Transverse colon (tissue), 4 donors: ENCODE results near the gene SORL1-AS1.

Source experiments
- DNase-seq: peaks from one replicate; pipeline ENCODE4 v3.0.0-alpha.2; 2019
- H3K27ac ChIP-seq, 4 donors: fragments of 200-600 bp; sonication (generic); 2 replicates each; pipeline ENCODE4 v1.5.1; 2016 to 2018; ENCODE audit warnings: inconsistent platforms in 4 of 4
- H3K27me3 ChIP-seq: fragments of 200-600 bp; sonication (generic); 2 replicates; pipeline ENCODE4 v1.5.1; 2017; ENCODE audit warnings: inconsistent platforms
- H3K36me3 ChIP-seq, 4 donors: fragments of 200-600 bp; sonication (generic); 2 replicates each; pipeline ENCODE4 v1.5.1; 2017 to 2019; ENCODE audit warnings: inconsistent platforms in 4 of 4
- H3K4me1 ChIP-seq, 4 donors: fragments of 200-600 bp; sonication (generic); 2 replicates each; pipeline ENCODE4 v1.5.1; 2017 to 2020; ENCODE audit warnings: inconsistent platforms in 4 of 4
- H3K4me3 ChIP-seq, 4 donors: fragments of 200-600 bp; sonication (generic); 1 replicate in 1 of 4; 2 replicates in 3 of 4; pipeline versions ENCODE4 v1.5.1 to v1.6.1; 2017 to 2019; ENCODE audit warnings: inconsistent platforms in 4 of 4
- H3K9me3 ChIP-seq, 2 donors: fragments of 200-600 bp; sonication (generic); 2 replicates each; pipeline ENCODE4 v1.5.1; 2017 to 2019; ENCODE audit warnings: inconsistent platforms in 2 of 2
- EP300 ChIP-seq: sonication (generic); formaldehyde crosslinking; IDR thresholded peaks from one replicate; pipeline ENCODE4 v1.6.1; 2017; ENCODE audit warnings: antibody characterized with exemption, low read depth
- POLR2A ChIP-seq: fragments of 450-650 bp; IDR thresholded peaks from one replicate; pipeline ENCODE4 v1.6.1; 2016; ENCODE audit warnings: antibody characterized with exemption, mild to moderate bottlenecking, moderate library complexity
- POLR2AphosphoS5 ChIP-seq, 3 donors: sonication (generic); formaldehyde crosslinking; IDR thresholded peaks; one replicate each; pipeline ENCODE4 v1.6.1; 2016; ENCODE audit warnings: antibody characterized with exemption in 3 of 3
- WGBS, 2 donors: methylation state at CpG; one replicate each; pipeline ENCODE4 v1.1.5; 2018; ENCODE audit warnings: low coverage in 1 of 2; 5-methylcytosine and 5-hydroxymethylcytosine counted together
- in situ Hi-C, 4 donors: fragments of 200-750 bp; cut with MboI; loops; one replicate each; pipeline versions ENCODE4 v1.15.0 to v1.15.1; 2017; ENCODE audit warnings: low sequenced_read_pairs in 3 of 4, low pct_ligation_motif_present in 1 of 4, low pct_unique_long_range_greater_than_20kb in 1 of 4
- intact Hi-C: fragments of 100-400 bp; cut with DNase I; formaldehyde crosslinking; loops from one replicate; pipeline ENCODE4 v1.15.1; 2023; ENCODE audit warnings: low total_unique reads
- TF ChIP-seq, protein P1 (sequence below), 5 experiments: fragments of 200-600 bp in 3 of 5; fragments of 450-650 bp in 2 of 5; sonication (generic) in 3 of 5; IDR thresholded peaks; 1 replicate in 2 of 5; 2 replicates in 3 of 5; pipeline ENCODE4 v1.5.1; 2016 to 2017; ENCODE audit warnings: antibody characterized with exemption in 5 of 5, inconsistent platforms in 3 of 5, mild to moderate bottlenecking in 2 of 5, moderate library complexity in 1 of 5

SORL1-AS1 gene

DNA sequence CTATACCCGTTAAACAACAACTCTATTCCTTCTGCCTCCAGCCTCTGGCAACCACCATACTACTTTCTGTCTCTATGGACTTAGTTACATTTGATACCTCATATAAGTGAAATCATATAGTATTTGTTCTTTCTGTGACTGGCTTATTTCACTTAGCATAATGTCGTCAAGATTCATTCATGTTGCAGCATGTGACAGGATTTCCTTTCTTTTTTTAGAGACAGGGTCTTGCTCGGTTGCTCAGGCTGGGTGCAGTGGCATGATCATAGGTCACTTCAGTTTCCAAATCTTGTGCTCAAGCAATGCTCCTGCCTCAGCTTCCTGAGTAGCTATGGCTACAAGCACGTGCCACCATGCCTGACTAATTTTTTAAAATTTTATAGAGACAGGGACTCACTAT, 30.1 kb downstream of the SORL1-AS1 start:
- DNase-seq = no peak
- Histone ChIP-seq H3K27ac (no peak overlapping the region), H3K4me3 (no peak overlapping the region), H3K9me3 (no peaks in the 10 kb centered on the region), H3K36me3 (no peaks in the 10 kb centered on the region), H3K27me3 (no peaks in the 10 kb centered on the region), H3K4me1 (peaks cover under 1 to 17% (median 6%) of the 10 kb centered on the region in 4 donors)
- in situ Hi-C loops (no loop called here), intact Hi-C loops (no loop called here)
- WGBS, 2 donors = 57 to 61% methylated on average over 2 to 4 of the region's 4 CpGs
- TF ChIP-seq POLR2AphosphoS5 (IDR thresholded peaks at IDR 0.05) (no peak), EP300 (no peak), POLR2A (no peak)
- TF ChIP-seq, protein P1, sequence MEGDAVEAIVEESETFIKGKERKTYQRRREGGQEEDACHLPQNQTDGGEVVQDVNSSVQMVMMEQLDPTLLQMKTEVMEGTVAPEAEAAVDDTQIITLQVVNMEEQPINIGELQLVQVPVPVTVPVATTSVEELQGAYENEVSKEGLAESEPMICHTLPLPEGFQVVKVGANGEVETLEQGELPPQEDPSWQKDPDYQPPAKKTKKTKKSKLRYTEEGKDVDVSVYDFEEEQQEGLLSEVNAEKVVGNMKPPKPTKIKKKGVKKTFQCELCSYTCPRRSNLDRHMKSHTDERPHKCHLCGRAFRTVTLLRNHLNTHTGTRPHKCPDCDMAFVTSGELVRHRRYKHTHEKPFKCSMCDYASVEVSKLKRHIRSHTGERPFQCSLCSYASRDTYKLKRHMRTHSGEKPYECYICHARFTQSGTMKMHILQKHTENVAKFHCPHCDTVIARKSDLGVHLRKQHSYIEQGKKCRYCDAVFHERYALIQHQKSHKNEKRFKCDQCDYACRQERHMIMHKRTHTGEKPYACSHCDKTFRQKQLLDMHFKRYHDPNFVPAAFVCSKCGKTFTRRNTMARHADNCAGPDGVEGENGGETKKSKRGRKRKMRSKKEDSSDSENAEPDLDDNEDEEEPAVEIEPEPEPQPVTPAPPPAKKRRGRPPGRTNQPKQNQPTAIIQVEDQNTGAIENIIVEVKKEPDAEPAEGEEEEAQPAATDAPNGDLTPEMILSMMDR (IDR thresholded peaks at IDR 0.05) = no peak

DNA sequence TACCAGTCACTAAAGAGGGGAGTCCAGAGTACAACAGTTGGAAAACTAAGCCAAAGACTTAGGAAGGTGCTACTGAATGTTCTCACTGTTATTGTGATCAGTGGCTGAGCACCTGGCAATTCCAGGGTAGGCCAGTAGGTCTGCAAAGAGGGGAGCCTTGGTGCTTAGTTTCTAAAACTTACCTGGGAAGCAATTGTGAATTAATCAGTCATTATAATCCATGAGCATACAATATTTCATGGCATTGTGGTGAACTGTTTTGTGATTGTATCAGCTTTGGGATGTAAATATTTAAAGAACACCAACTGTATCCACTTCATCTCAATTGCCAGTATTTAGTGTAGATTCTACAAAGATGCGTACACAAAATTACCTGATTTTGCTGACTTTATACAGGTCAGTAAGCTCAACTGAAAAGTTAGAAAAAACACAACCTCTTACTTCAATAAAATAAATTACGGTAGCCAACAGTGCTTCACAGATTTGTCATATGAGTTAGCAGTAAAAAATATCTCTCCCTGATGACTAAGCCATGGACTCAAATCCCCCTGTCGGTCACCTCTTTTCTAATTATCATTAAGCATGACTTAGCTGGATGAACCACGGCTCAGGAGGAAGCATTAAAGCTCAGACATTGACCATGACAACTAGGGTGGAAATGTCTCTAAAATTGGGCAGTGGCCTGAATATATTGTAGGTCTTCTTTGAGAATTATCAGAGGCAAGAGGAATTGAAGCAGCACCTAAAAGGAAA, 31.4 kb downstream of the SORL1-AS1 start:
- Histone ChIP-seq H3K27me3 (no peaks in the 10 kb centered on the region), H3K4me1 (peaks cover 13 to 27% (median 15%) of the 10 kb centered on the region in 4 donors), H3K9me3 (no peaks in the 10 kb centered on the region), H3K27ac (no peak overlapping the region), H3K36me3 (no peaks in the 10 kb centered on the region), H3K4me3 (no peak overlapping the region)
- DNase-seq = no peak
- intact Hi-C loops (no loop called here), in situ Hi-C loops (no loop called here)
- no peak for TF ChIP-seq EP300
- TF ChIP-seq, protein P1 (IDR thresholded peaks at IDR 0.05) = no peak
- no peak for TF ChIP-seq POLR2AphosphoS5 (IDR thresholded peaks at IDR 0.05)
- no peak for TF ChIP-seq POLR2A
- 74 to 83% methylated on average over 4 of the region's 4 CpGs for WGBS, 2 donors

DNA sequence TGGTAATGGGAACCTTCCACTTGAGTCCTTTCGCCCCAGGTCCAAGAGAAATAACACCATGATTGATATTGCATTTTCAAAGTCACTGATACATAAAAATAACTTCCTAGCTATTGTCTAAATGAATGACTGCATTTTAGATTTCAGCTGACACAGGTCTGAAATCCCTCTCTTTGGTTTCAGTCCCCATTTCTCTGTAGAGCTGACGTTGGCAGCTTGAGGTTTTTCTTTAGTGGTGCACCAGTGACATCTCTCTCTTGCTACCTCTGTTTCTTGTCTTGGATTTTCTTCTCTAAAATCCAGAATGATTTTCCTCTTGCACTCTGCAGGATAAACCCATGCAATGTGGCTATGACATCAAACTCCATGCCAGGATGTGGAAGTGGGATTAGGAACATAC, 32.4 kb downstream of the SORL1-AS1 start:
- intact Hi-C loops (no loop called here), in situ Hi-C loops (no loop called here)
- H3K27ac ChIP-seq = no peak overlapping the region

DNA sequence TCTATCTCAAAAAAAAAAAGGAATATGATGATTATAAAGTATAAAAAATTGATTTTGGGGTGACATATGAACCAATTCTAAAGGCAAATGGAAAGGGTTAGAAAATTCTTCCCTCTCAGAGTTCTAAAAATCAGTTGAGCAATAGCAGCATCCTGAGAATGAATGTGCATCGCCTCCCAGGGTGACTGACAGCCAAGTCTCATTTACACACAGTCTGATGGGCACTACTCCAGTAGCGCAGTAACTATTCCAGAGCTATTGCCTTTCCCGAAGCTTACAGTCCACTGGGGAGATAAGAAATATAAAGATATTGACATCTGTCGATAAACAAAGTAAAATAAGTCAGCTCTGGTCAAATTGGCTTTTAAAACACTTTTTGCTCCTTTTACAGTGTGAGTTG, 32.9 kb downstream of the SORL1-AS1 start:
- TF ChIP-seq POLR2A = no peak
- TF ChIP-seq POLR2AphosphoS5 (IDR thresholded peaks at IDR 0.05) = no peak
- TF ChIP-seq EP300 = no peak
- TF ChIP-seq, protein P1 (IDR thresholded peaks at IDR 0.05) = no peak
- Histone ChIP-seq H3K4me1 (peaks cover 13 to 42% (median 22%) of the 10 kb centered on the region in 4 donors), H3K4me3 (no peak overlapping the region), H3K9me3 (no peaks in the 10 kb centered on the region), H3K36me3 (no peaks in the 10 kb centered on the region), H3K27me3 (no peaks in the 10 kb centered on the region), H3K27ac (no peak overlapping the region)
- intact Hi-C loops = no loop called here
- in situ Hi-C loops = no loop called here
- WGBS, 2 donors = 61 to 65% methylated on average over 4 of the region's 4 CpGs
- DNase-seq = no peak

More for the DNA sequence above, 32.4 kb downstream of the SORL1-AS1 start:
- TF ChIP-seq POLR2A (no peak), EP300 (no peak), POLR2AphosphoS5 (IDR thresholded peaks at IDR 0.05) (no peak)
- TF ChIP-seq, protein P1 (IDR thresholded peaks at IDR 0.05) = no peak
- no peaks in the 10 kb centered on the region for H3K36me3 ChIP-seq
- no peak overlapping the region for H3K4me3 ChIP-seq
- no peak for DNase-seq
- WGBS, 2 donors = 79 to 81% methylated on average over 2 of the region's 2 CpGs
- H3K4me1 ChIP-seq = peaks cover 13 to 37% (median 21%) of the 10 kb centered on the region in 4 donors
- H3K9me3 ChIP-seq = no peaks in the 10 kb centered on the region
- H3K27me3 ChIP-seq = no peaks in the 10 kb centered on the region
